Prostate gland (tissue), 2 donors: Measurements from ENCODE around the gene DRGX. TPM values are rescaled to one million over a fixed set of nuclear protein-coding genes. Genes with fewer than 3 reads are reported as not detected.

Experiments used
- DNase-seq: peaks from one replicate; pipeline ENCODE4 v3.0.0-alpha.2; 2019; ENCODE audit warnings: low spot score
- H3K27ac ChIP-seq, 2 donors: fragments of 200-600 bp; sonication (generic); 2 replicates each; pipeline ENCODE4 v1.5.1; 2017 to 2019
- H3K27me3 ChIP-seq: fragments of 200-600 bp; sonication (generic); replicated peaks from 2 replicates; pipeline ENCODE4 v1.5.1; 2019; ENCODE audit not compliant: insufficient read depth
- H3K36me3 ChIP-seq, 2 donors: fragments of 200-600 bp; sonication (generic); 1 replicate in 1 of 2; 2 replicates in 1 of 2; pipeline versions ENCODE4 v1.5.1 to v1.8.1; 2017 to 2019
- H3K4me1 ChIP-seq: fragments of 200-600 bp; sonication (generic); replicated peaks from 2 replicates; pipeline ENCODE4 v1.5.1; 2019
- H3K4me3 ChIP-seq, 2 donors: fragments of 200-600 bp; sonication (generic); 2 replicates each; pipeline ENCODE4 v1.5.1; 2017 to 2019
- H3K9me3 ChIP-seq: fragments of 200-600 bp; sonication (generic); 2 replicates; pipeline ENCODE4 v1.5.1; 2017
- POLR2A ChIP-seq: fragments of 450-650 bp; IDR thresholded peaks from one replicate; pipeline ENCODE4 v1.6.1; 2016; ENCODE audit warnings: antibody characterized with exemption, mild to moderate bottlenecking
- POLR2AphosphoS5 ChIP-seq: sonication (generic); formaldehyde crosslinking; IDR thresholded peaks from one replicate; pipeline ENCODE4 v1.6.1; 2017; ENCODE audit warnings: antibody characterized with exemption
- WGBS: methylation state at CpG from one replicate; pipeline ENCODE4 v1.1.5; 2018; 5-methylcytosine and 5-hydroxymethylcytosine counted together
- intact Hi-C: fragments of 100-400 bp; cut with DNase I; formaldehyde crosslinking; loops from one replicate; pipeline ENCODE4 v1.14.2; 2022
- total RNA-seq, 2 donors: library from RNA; depleted of rRNA; stranded (reverse); fragments of >200 nt; gene quantifications; one replicate each; pipeline ENCODE4 v1.1.0, GENCODE V29; 2016
- TF ChIP-seq, protein P1 (sequence below), 4 experiments: fragments of 200-600 bp in 2 of 4; fragments of 450-650 bp in 2 of 4; sonication (generic) in 2 of 4; IDR thresholded peaks; 1 replicate in 3 of 4; 2 replicates in 1 of 4; pipeline ENCODE4 v1.5.1; 2016 to 2019; ENCODE audit warnings: antibody characterized with exemption in 4 of 4, mild to moderate bottlenecking in 2 of 4, moderate library complexity in 2 of 4

The DRGX gene
- total RNA-seq, 2 donors from 2014 or later, result not detected

DNA sequence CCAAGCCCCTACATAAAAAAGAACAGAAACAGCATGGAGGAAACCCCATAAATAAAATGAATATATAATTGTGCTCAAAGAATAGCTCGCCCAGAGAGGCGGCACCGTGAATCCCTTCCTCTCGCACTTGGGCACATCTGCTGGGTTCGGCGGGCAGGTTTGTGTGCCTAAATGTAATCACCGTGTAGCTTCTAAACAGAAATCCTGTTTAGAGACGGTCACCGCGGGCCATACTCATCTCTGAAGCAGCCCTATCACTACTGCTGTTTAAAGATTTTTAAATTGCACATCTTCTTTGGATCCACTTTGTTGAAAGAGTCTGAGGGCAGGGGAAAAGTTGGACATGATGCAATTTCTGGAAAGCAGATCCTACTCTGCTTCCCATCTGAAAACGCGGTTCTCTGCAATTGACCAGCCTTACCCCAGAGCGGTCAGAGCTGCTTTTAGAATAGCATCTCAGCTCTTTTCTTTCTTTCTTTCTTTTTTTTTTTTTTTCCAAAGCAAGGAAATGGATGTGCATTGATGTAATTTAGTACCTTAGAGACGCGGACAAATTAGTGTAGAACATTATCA is 6.4 kb downstream of the DRGX start:
- TF ChIP-seq POLR2AphosphoS5 (no peak), POLR2A (no peak)
- TF ChIP-seq, protein P1, sequence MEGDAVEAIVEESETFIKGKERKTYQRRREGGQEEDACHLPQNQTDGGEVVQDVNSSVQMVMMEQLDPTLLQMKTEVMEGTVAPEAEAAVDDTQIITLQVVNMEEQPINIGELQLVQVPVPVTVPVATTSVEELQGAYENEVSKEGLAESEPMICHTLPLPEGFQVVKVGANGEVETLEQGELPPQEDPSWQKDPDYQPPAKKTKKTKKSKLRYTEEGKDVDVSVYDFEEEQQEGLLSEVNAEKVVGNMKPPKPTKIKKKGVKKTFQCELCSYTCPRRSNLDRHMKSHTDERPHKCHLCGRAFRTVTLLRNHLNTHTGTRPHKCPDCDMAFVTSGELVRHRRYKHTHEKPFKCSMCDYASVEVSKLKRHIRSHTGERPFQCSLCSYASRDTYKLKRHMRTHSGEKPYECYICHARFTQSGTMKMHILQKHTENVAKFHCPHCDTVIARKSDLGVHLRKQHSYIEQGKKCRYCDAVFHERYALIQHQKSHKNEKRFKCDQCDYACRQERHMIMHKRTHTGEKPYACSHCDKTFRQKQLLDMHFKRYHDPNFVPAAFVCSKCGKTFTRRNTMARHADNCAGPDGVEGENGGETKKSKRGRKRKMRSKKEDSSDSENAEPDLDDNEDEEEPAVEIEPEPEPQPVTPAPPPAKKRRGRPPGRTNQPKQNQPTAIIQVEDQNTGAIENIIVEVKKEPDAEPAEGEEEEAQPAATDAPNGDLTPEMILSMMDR (IDR thresholded peaks at IDR 0.05), result no peak
- peaks cover 9% of the 10 kb centered on the region for H3K27me3 ChIP-seq
- 88% methylated on average over 15 of the region's 15 CpGs for WGBS
- H3K36me3 ChIP-seq, result no peaks in the 10 kb centered on the region
- no peaks in the 10 kb centered on the region for H3K4me1 ChIP-seq
- no peak overlapping the region for H3K27ac ChIP-seq
- no peaks in the 10 kb centered on the region for H3K9me3 ChIP-seq
- DNase-seq, result no peak
- H3K4me3 ChIP-seq, result no peak overlapping the region
- intact Hi-C loops, result no loop called here

DNA sequence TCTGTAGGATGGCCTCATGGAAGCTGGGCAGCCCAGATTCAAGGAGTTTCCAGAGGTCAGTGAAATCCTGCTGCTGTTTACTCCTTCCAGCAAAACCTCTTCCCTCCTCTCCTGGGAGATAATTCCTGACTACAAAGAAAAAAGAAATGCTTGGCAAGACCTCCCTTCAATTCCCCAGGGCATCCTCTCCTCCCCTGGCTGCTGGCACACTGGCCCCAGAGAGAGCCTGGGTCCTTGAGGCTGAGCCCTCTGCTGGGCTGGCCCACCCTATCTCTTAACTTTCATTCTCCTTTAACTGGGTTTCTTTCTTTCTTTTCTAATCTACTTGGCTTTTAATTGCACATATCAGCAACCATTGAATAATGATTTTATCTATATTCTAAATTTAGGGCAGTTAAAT is 7.7 kb downstream of the DRGX start:
- H3K36me3 ChIP-seq, result no peaks in the 10 kb centered on the region
- no peak overlapping the region for H3K27ac ChIP-seq
- DNase-seq, result no peak
- H3K4me3 ChIP-seq, result no peak overlapping the region
- H3K4me1 ChIP-seq, result no peaks in the 10 kb centered on the region
- peaks cover 6% of the 10 kb centered on the region for H3K27me3 ChIP-seq
- intact Hi-C loops, result no loop called here
- TF ChIP-seq POLR2A (no peak), POLR2AphosphoS5 (no peak)
- TF ChIP-seq, protein P1 (IDR thresholded peaks at IDR 0.05), result no peak
- no peaks in the 10 kb centered on the region for H3K9me3 ChIP-seq

DNA sequence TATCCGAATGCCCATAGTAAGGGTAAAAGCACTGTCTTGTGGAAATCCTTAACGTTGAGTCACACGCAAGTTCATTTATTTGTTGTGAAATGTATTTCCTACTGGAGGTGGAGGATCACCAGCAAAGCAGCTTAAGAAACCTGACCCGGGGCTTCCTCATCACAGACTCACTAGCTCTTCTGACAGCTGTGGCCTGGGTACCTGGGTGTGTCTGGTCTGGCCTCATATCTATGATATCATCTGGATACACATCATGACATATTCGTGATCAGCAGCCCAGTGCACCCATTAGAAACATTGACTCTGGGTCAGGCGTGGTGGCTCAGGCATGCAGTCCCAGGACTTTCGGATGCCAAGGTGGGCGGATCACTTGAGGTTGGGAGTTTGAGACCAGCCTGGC is 8.8 kb downstream of the DRGX start:
- TF ChIP-seq, protein P1 (IDR thresholded peaks at IDR 0.05), result no peak
- no peak for TF ChIP-seq POLR2A
- no peak for TF ChIP-seq POLR2AphosphoS5
- Histone ChIP-seq H3K27me3 (peaks cover 6% of the 10 kb centered on the region), H3K4me1 (no peaks in the 10 kb centered on the region), H3K9me3 (no peaks in the 10 kb centered on the region), H3K36me3 (no peaks in the 10 kb centered on the region), H3K4me3 (no peak overlapping the region), H3K27ac (no peak overlapping the region)
- intact Hi-C loops, result no loop called here
- 79% methylated on average over 8 of the region's 8 CpGs for WGBS
- DNase-seq, result no peak

DNA sequence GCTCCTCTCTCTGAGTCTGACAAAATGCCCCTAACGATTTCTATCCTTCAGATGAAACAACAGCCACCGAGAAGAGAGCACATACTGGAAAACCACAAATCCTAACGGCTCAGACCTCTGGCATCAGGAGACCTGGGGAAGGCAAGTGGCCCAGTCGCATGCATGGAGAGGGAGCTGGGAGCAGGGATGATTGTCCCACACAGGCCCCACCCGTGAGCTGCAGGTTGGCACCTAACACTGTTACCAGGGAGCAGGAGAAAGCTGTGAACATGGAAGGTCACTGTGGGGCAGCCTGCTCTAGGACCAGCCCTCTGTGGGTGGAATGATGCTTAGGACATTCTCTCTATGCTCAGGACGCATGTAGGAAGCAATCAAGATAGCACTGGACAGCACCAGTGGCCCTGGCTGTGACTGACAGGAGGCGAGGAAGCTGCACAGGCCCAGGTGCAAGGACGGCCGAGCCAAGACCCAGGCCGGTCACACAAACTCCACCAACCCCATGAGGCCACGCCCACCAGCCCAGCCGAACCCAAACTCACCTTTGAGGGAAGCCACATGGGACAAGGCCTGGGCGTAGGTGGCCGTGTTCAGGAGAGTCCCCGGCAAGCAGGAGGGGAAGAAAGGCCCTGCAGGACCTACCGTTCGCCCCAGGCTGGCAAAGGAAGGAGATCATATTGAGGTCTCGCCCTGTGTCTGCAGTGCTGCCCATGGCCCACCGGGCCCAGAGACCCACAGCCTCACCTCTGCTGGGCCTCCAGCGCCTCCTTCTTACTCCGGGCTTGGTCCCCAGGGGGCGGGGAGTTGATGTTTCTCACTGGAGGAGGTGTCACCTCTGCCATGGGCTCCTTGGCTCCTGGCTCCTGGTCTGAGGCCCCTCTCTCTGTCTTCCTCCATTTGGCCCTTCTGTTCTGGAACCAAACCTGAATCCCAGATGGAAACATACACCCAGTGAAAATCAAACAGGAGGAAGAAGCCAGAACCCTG is 9.7 kb downstream of the DRGX start:
- no peaks in the 10 kb centered on the region for H3K36me3 ChIP-seq
- intact Hi-C loops, result no loop called here
- no peak for DNase-seq
- H3K27ac ChIP-seq, result no peak overlapping the region
- WGBS, result 73% methylated on average over 17 of the region's 22 CpGs
- no peak overlapping the region for H3K4me3 ChIP-seq
- H3K4me1 ChIP-seq, result no peaks in the 10 kb centered on the region
- peaks cover 6% of the 10 kb centered on the region for H3K27me3 ChIP-seq
- TF ChIP-seq POLR2A (no peak), POLR2AphosphoS5 (no peak)
- TF ChIP-seq, protein P1 (IDR thresholded peaks at IDR 0.05), result no peak
- no peaks in the 10 kb centered on the region for H3K9me3 ChIP-seq
